ENCODE data around the gene ACR.

Gene ACR

GRCh38 chr22:50717709-50718351 is 20.2 kb upstream of the ACR start:
- no peak for FAIRE-seq

- no peak for FAIRE-seq
Measured at GRCh38 chr22:50718352-50718709, 19.7 kb upstream of the ACR start.

GRCh38 chr22:50719814-50720300 is 18.1 kb upstream of the ACR start:
- no peak for FAIRE-seq

- FAIRE-seq: no peak
Measured at GRCh38 chr22:50720301-50721256, 17.4 kb upstream of the ACR start.

- no peak for FAIRE-seq
Measured at GRCh38 chr22:50721257-50721844, 16.7 kb upstream of the ACR start.

- FAIRE-seq: no peak
Measured at GRCh38 chr22:50722048-50722701, 15.8 kb upstream of the ACR start.

- FAIRE-seq: no peak
Measured at GRCh38 chr22:50722716-50723428, 15.1 kb upstream of the ACR start.

GRCh38 chr22:50723991-50724390 is 14.0 kb upstream of the ACR start:
- FAIRE-seq: no peak

GRCh38 chr22:50724616-50725015 is 13.4 kb upstream of the ACR start:
- FAIRE-seq: no peak

- FAIRE-seq: no peak
Measured at GRCh38 chr22:50725597-50725996, 12.4 kb upstream of the ACR start.

- no peak for FAIRE-seq
Measured at GRCh38 chr22:50726643-50727340, 11.2 kb upstream of the ACR start.

GRCh38 chr22:50727678-50728522 is 10.1 kb upstream of the ACR start:
- no peak for FAIRE-seq

GRCh38 chr22:50728523-50728931 is 9.5 kb upstream of the ACR start:
- no peak for FAIRE-seq

- FAIRE-seq: no peak
Measured at GRCh38 chr22:50729391-50730012, 8.5 kb upstream of the ACR start.

GRCh38 chr22:50730013-50730891 is 7.8 kb upstream of the ACR start:
- no peak for FAIRE-seq

GRCh38 chr22:50730941-50731661 is 6.9 kb upstream of the ACR start:
- no peak for FAIRE-seq

- no peak for FAIRE-seq
Measured at GRCh38 chr22:50731811-50732624, 6.0 kb upstream of the ACR start.

GRCh38 chr22:50732681-50733080 is 5.3 kb upstream of the ACR start:
- FAIRE-seq: no peak

All from G401.6 (cell line).